ENCODE data around the gene C1QTNF5.

Gene C1QTNF5

DNA sequence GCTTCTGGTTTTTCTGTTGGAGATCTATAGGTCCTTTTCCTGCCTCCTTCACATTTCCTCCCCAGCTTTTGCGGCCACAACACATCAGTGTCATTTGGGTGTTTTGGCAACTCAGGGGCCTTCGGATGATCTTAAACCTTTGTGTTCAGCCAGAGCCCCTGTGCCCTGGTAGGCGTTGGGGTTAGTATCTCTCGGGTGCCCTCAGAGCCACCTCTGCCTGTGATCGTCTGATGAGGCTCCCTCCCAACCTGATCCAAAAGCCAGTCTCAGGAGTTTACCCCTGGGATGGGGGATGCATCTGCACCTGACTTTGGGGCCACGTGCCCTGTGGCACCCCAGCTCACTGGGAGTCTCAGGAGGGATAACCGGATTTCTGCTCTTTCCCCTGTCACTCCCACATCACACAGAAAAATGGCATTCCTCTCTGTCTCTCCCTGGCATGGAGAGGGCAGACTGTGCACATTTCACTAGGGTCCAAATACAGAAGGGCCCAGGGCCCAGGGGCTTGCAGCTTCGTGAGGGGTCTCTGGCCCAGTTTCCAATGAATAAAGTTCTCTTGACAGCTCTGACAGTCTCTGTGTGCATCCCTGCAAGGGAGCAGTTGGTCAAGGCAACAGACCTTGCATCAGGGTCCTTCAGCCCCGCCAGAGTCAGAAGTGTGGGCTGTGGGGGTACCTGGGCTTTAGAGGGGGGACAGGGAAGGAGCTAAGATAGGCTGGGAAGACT is 3.8 kb downstream of the C1QTNF5 start:
- DNase-seq = no peak

DNA sequence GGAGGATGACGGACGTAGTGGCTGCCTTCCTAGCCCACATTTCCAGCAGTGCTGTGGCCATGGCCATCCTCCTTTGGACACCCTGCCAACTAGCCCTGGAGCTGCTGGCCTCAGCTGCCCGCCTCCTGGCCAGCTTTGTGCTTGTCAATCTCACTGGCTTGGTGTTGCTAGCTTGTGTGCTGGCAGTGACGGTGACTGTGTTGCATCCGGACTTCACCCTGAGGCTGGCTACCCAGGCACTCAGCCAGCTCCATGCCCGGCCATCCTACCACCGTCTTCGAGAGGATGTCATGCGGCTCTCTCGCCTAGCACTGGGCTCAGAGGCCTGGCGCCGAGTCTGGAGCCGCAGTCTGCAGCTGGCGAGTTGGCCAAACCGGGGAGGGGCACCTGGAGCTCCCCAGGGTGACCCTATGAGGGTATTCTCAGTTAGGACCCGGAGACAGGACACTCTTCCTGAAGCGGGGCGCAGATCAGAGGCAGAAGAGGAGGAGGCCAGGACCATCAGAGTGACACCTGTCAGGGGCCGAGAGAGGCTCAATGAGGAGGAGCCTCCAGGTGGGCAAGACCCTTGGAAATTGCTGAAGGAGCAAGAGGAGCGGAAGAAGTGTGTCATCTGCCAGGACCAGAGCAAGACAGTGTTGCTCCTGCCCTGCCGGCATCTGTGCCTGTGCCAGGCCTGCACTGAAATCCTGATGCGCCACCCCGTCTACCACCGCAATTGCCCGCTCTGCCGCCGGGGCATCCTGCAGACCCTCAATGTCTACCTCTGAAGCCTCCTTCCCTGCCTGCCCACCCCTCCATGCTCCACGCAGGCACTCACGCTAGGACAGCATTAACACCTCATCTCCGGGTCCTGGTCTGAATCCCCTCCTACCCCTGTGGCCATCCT is 4.8 kb downstream of the C1QTNF5 start:
- DNase-seq = no peak

DNA sequence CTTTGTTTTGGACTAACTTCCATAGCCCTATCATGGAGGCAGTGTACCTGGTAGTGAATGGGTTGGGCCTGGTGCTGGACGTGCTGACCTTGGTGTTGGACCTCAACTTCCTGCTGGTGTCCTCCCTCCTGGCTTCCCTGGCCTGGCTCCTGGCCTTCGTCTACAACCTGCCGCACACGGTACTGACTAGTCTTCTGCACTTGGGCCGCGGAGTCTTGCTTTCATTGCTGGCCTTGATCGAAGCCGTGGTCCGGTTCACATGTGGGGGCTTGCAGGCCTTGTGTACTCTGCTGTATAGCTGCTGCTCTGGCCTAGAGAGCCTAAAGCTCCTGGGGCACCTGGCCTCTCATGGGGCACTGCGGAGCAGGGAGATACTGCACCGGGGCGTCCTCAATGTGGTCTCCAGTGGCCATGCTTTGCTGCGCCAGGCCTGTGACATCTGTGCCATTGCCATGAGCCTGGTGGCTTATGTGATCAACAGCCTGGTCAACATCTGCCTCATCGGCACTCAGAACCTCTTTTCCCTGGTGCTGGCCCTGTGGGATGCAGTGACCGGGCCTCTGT is 5.5 kb downstream of the C1QTNF5 start:
- DNase-seq = no peak

DNA sequence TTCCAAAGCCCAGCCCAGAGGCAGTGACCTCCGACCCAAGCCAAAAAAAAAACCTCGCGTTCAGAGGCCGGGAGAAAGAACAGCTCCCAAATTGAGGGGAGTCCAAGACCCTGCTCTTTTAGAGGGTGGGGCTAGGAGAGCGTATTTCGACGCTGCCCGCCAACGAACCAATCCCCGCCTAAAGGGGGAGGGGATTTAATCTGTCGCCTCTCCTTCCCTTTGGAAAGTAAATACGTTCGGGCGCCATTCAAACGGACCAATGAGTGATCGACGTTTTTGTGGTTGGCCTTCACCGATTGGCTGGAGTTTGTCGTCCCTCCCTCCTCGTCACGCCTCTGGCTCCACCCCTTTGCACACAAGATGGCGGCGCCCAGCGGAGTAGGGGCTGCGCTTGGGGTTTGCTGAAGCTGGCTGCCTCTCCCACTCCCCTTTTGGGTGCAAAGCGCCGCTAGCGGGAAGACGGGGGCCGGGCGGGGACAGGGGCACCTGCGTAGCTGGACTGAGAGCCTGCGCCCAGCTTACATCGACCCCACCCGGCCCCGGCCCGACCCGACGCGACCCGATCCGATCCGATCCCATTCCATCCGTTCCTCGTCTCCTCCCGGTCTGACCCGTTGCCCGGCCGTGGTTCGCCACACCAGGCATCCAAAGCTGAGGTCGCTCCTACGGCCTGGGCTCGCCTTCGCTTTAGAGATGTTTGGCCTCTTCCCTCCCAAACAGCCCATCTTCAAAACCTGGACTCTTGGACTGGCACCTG is 6.3 kb downstream of the C1QTNF5 start, which contains the start of gene RNF26:
Gene RNF26, plus strand, starts transcription at position 354 of the 757 bp plus-strand sequence. CDS start 596 bp downstream, outside the sequence.
- peak; percentile 95 to 96 for DNase-seq

DNA sequence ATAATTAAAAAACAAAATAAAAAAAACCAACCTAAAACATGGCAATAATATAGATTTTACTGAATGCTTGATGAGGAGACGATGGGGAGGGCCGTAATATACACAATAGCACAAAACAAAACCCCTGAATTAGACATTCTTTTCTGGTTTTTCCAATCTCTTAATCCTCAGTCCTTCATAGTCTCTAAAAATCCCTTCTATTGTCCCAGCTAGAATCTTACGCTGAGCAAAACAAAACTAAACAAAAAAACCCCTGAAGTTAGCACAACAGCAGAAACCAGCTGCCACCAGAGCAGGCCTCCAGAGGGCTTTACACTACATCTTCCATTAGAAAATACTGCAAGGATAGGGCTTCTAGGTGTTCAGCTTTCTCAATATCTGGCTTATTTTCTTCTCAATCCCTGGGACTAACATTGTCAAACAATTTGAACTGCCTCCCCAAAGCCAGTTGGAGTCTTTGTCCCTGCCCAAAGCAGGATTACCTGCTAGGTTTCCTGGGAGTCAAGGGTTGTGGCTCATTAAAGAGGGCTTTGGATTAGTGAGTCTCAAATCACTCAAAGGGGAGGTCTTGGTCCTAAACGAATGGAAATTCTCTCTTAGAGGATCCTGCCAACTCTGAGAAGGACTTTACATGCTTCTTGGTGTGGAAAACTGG is 8.4 kb downstream of the C1QTNF5 start:
- DNase-seq = no peak

DNA sequence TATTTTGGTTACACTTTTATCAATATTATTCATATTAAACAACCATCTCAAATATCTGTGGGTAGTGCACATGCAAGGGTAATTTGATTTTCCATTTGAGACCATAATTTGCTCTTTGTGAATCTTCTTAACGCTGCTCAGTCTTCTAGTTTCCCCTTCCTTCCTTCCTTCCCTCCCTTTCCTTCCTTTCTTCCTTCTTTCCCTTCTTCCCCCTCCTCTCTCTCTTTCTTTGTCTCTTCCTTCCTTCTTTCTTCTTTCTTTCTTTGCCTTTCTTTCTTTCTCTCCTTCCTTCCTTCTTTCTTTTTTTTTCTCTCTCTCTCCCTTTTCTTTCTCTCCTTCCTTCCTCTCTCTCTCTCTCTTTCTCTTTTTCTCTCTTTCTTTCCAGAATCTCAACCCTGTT is 10.4 kb downstream of the C1QTNF5 start:
- DNase-seq = no peak

DNA sequence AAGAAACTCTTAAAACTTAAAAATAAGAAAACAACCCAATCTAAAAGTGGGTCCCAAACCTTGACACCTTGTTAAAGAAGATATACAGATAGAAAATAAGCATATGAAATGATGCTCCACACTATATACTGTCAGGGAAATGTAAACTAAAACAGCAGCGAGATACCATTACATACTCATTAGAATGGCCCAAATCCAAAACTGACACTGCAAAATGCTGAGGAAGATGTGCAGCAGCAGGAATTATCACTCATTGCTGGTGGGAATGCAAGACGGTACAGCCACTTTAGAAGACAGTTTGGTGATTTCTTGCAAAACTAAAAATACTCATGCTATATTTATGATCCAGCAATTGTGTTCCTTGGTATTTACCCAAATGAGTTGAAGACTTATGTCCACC is 11.4 kb downstream of the C1QTNF5 start:
- DNase-seq = no peak

DNA sequence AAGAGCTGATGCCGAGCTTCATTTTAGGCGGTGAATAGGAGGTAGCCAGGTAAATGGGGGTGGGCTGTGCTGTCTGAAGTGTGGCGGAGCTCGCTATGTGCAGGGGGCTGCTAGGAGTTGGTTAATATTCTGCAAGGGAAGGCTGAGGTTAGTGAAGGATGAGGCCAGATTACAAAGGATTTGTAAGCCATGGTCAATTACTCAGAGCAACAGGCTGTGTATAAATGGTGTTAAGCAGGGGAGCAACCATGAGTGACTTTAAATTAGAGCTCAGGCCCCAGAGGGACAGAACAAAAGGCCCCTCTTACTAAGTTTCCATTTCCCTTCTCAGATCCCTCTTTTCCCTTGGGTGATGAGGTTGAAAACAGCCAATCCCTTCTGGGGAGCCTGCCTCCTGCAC is 16.5 kb downstream of the C1QTNF5 start:
- no peak for DNase-seq

DNA sequence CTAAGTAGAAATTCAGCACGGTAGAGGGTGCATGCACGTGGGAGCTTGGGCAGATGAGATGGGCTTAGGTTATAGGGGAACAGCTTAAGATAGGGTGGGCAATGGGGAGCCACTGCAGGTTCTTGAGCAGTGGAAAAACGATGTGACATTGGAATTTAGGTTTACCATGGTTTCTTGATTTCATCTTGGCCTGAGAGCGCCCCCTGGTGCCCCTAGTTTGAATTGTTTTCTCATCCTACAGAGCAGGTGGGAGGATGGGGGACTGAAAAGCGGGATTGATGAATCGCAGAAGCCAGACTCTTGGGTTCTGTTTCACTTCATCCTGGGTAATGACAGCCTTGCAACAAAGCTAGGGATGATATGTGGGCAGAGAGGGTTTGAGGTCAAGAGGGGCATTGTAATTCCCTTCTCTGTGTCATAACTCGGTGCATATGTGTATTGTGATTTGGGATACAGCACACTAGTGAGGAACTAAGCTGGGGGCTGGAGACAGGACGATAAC is 17.1 kb downstream of the C1QTNF5 start:
- DNase-seq = peak; percentile 48 to 54

DNA sequence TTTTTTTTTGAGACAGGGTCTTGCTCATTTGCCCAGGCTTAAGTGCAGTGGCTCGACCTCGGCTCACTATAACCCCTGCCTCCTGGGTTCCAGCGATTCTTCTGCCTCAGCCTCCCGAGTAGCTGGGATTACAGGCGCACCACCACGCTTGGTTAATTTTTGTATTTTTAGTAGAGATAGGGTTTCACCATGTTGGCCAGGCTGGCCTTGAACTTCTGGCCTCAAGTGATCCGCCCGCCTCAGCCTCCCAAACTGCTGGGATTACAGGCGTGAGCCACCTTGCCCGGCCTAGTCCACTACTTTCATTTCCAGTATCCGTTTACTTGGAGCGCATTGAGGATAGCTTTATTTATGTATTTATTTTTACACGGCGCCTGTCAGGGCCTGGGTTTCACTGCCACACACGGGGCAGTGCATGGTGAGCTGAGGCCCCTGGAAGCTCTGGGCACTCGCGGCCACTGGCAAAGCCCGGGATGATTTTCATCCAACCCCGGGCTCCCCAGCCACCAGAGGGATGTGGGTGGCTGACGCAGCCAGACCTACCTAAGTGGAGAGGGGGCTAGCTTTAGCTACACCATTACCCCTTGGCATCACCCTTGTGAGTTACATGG is 17.7 kb downstream of the C1QTNF5 start:
- DNase-seq = no peak

DNA sequence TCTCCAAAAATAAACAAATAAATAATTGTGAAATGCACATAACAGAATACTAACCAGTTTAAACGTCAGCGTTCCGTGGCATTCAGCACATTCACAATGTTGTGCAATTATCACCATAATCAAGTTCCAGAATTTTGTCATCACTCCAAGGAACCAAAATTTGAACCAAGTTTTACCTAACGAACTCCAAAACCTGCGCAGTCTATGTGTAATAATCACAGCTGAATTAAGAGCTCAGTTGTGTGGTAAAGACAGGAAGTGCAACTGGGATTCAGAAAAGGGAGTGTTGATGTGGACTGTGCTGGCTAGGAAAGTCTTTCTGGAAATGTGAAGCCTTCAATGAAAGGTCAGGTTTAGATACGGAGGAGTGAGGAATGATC is 18.3 kb downstream of the C1QTNF5 start:
- no peak for DNase-seq

DNA sequence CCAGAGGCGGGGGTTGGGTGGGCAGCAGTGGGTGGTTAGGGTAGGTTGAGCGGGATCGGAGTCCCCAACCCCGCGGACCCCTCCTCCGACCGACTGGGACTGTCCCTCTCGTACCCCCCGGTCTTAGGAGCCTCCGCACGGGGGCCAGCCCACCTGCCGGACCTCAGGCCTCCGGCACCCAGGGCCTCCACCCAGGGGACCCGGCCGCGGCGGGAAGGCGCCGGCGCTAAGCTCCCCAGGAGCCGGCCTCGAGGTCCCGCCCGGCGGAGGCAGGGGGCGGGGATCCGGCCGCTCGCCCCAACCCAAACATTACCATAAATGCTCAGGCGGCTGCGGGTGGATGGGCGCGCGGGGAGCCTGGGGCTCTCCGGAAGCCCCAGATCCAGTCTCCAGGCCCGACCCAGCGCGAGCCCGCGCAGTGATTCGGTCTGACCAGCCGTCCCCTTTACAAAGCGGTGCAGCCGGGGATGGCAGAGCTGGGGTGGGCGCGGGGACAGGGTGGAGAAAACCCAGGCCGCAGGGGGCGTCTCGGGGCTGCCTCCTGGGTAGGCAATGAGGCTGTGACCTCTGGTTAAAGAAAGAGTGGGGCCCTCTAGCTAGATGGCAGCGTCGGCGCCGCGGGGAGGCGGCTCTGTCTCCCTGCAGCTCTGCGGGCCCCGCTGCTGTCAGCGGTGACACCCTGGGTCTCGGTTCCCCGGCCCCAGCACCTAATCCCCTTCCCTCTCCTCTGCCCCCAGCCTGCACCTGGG is 19.7 kb downstream of the C1QTNF5 start:
- peak in 1 of 2 experiments; percentile 26 for DNase-seq

DNA sequence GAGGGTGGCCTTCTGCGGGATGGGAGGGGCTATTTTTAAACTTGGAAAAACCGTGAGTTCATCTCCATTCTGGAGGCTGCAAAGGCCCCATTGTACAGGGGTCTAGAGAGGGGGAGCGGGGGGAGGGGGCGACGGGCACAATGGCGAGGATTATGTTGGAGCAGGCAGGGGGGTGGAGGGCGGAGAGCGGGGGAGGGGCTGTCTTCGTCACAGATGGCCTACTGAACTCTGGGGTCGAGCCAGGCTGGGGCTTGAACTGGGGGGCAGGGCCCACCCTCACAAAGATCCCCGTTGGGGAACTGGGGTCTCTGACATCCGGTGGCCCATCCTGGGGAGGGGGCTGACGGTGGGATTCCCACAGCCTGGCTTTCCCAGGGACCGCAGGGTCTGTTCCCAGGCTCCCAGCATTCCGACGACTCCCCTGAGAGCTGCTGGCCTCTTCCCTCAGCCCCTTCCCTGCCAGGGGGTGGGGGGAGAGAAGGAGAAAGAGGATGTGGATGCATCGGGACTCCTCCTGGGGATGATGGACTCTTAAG is 20.4 kb downstream of the C1QTNF5 start:
- no peak for DNase-seq

DNA sequence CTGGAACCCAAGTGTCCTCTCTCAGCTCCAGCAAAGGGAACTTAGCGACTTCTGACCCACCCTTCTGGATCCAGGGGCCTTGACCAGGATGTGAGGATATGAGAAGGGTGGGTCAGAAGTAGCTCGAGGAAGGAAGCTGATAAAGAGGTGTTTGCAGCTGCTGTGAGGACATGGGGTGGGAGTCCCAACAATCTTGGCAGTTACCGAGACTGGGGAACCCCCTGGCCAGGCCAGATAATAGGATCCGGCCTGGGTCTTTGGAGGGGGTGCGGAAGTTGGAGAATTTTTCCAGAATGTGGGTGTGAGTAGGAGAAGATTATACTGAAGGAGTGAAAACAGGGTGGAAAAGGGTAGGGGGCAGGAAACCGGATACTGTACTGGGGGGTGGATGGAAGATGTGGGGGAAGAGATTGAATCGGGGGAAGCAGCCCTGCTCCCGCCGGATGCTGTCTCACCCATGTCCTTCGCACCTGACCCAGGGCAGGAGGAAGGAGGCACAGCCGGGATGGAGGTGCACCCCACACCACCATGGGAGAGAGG is 20.9 kb downstream of the C1QTNF5 start:
- DNase-seq = no peak

DNA sequence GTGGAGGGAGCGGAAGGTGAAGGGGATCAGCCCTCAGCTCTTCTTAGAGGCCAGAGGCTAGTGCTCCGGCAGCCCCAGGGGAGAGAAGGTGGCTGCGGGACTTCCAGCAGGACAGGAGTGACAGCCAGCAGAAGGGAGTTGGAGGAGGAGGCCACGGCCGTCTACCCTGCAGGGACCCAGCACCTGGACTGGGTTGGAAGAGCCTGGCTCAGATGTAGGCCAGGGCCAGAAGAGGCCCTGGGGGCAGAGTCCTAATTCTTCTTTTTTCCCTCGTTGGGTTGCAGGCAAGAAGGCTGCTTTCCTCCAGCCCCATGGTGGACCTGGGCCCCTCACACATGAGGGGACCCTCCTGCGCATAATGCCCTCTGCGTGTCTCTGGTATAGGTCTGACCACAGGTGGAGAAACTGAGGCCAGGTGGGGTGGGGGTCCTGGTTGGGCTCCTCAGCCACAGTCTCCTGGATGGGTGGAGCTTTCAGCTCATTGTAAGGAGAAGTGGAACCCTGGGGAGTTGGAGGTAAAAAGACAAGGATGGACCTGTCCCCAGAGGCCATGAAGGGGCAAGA is 21.5 kb downstream of the C1QTNF5 start:
- DNase-seq = no peak

DNA sequence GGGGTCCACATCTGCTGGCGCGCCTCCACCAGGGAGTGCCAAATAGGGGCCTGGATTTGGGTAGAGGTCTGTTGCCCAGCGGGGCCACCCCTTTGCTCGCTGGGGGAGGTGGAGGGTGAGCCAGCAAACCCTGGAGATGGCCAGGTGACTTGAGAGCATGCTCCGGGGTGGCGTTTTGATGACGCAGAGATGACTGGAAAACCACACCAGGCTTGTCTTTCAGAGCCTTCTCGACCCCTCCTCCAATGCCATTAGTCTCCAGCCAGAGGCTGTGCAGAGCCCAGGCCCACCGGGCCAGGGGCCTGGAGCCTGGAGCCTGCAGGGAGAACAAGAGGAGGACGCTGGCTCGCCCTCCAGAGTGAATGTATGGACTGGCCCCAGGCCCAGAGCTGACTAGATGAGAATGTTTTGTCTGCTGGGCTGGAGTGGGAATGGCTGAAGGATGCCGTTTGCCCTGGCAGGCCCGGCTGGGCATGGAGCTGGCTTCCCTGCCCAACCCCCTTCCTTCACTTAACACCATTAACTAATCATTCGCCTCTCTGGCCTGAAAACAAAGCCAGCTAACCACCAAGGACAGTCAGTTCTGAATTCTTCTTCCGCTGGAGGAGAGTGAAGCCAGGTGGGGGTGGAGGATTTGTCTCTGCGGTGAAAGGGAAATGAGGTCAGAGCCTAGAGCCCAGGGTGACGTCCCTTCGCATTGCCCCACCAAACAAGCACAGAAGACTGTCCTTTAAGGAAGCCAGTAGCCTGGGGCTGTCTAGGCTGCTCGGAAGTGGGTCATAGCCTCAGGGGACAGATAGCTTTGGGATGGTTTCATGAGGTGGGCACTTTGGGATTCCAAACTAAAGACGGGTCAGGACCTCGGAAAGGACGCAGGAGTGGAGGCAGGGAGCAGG is 22.2 kb downstream of the C1QTNF5 start:
- no peak for DNase-seq

DNA sequence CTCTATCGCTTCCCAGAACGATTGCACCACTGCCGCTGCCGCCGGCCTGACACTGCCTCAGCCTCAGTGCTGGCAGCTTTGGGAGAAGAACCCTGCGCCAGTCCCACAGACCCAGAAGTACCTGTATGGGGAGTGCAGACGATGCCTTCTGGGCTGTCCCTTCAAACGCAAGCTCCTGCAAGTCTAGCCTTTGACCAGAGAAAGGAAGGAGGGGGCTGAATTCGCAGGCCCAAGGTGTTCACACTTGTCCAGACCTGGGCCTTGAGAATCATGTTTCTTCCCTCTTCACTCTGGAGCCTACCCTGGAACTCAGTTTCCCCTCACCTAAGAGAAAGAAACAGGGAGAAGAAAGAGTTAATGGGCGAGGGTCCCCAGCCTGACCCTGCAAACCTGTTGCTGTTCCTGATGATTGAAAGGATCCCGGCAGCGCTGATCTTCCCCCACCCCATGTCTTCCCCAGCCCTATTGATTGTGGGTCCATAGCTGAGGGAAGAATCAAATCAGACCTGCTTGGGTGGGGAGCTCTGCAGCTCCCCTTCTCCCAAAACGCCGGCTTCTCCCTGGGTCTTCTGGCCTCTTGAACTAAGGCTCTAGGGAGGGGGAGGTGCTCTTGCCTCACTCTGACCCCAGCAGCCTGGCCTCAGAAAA is 23.0 kb downstream of the C1QTNF5 start:
- no peak for DNase-seq

Data from AML-193 (cell line).